Spleen (tissue), 11 donors: ENCODE data around the gene GSTO1. TPM values are rescaled to one million over a fixed set of nuclear protein-coding genes. Genes with fewer than 3 reads are reported as not detected.
"Not testable (repeated sequence)": the region's sequence is repeated elsewhere in the genome, so short reads cannot be mapped to it uniquely, and the experiment has no call there.

Source experiments
- DNase-seq: peaks from one replicate; pipeline ENCODE4 v3.0.0-alpha.2; 2020
- H3K27ac ChIP-seq, 8 donors: fragments of 200-600 bp; sonication (generic) in 7 of 8; 1 replicate in 4 of 8; 2 replicates in 4 of 8; pipeline versions ENCODE4 v1.5.0 to v1.8.0; 2016 to 2021; ENCODE audit warnings: inconsistent platforms in 4 of 8, mild to moderate bottlenecking in 4 of 8, moderate library complexity in 1 of 8
- H3K27me3 ChIP-seq, 7 donors: fragments of 200-600 bp; sonication (generic) in 6 of 7; replicated peaks in 1 of 7; 1 replicate in 4 of 7; 2 replicates in 3 of 7; pipeline versions ENCODE4 v1.5.0 to v1.8.0; 2016 to 2021; ENCODE audit warnings: inconsistent platforms in 3 of 7, mild to moderate bottlenecking in 1 of 7
- H3K36me3 ChIP-seq, 6 donors: fragments of 200-600 bp; sonication (generic) in 5 of 6; 1 replicate in 4 of 6; 2 replicates in 2 of 6; pipeline versions ENCODE4 v1.5.0 to v1.8.0; 2016 to 2021; ENCODE audit warnings: inconsistent platforms in 2 of 6
- H3K4me1 ChIP-seq, 6 donors: fragments of 200-600 bp; sonication (generic) in 5 of 6; 1 replicate in 3 of 6; 2 replicates in 3 of 6; pipeline versions ENCODE4 v1.5.0 to v1.8.0; 2016 to 2021; ENCODE audit warnings: inconsistent platforms in 3 of 6
- H3K4me3 ChIP-seq, 8 donors: fragments of 200-600 bp; sonication (generic) in 7 of 8; 1 replicate in 4 of 8; 2 replicates in 4 of 8; pipeline versions ENCODE4 v1.5.0 to v1.8.0; 2016 to 2021; ENCODE audit warnings: inconsistent platforms in 4 of 8, mild to moderate bottlenecking in 4 of 8, moderate library complexity in 2 of 8
- H3K9me3 ChIP-seq, 8 donors: fragments of 200-600 bp; sonication (generic) in 7 of 8; 1 replicate in 4 of 8; 2 replicates in 4 of 8; pipeline versions ENCODE4 v1.5.0 to v1.8.0; 2016 to 2021; ENCODE audit warnings: inconsistent platforms in 4 of 8
- CTCF ChIP-seq, 11 experiments: fragments of 200-600 bp in 7 of 11; fragments of 450-650 bp in 4 of 11; sonication (generic) in 4 of 11; IDR thresholded peaks in 8 of 11; conservative IDR thresholded peaks in 3 of 11; 1 replicate in 7 of 11; 2 replicates in 4 of 11; pipeline versions ENCODE4 v1.4.0 to v1.8.0; 2016 to 2021; ENCODE audit warnings: antibody characterized with exemption in 11 of 11, inconsistent platforms in 4 of 11, mild to moderate bottlenecking in 1 of 11
- POLR2A ChIP-seq, 3 donors: fragments of 450-650 bp; IDR thresholded peaks; one replicate each; pipeline ENCODE4 v1.5.1; 2017; ENCODE audit warnings: antibody characterized with exemption in 3 of 3, mild to moderate bottlenecking in 1 of 3
- POLR2AphosphoS5 ChIP-seq, 3 donors: sonication (generic); formaldehyde crosslinking; IDR thresholded peaks; one replicate each; pipeline ENCODE4 v1.5.1; 2017; ENCODE audit warnings: antibody characterized with exemption in 3 of 3
- whole genome bisulfite sequencing, 5 donors: extraction: QIAGEN DNeasy Blood & Tissue Kit in 3 of 5; methylation state at CpG; one replicate each; pipeline versions ENCODE4 v1.1.5 to v1.1.7; 2013 to 2018; 5-methylcytosine and 5-hydroxymethylcytosine counted together
- intact Hi-C: fragments of 100-400 bp; cut with DNase I; formaldehyde crosslinking; loops from one replicate; pipeline ENCODE4 v1.15.0; 2023; ENCODE audit warnings: low total_unique reads
- polyA plus RNA-seq, 3 donors: library from polyadenylated mRNA; stranded (reverse); fragments of 200-250 nt; gene quantifications; one replicate each; pipeline ENCODE4 v1.2.1, GENCODE V29; 2013
- total RNA-seq, 7 donors: library from RNA; depleted of rRNA in 3 of 7; stranded (reverse); fragments of >200 nt in 3 of 7; fragmentation: NEBNext Ultra II Directional in 4 of 7; extraction: Animal tissue kit (Norgen Biotek cat#: 25700) in 4 of 7; gene quantifications; one replicate each; pipeline versions ENCODE4 v1.1.0 to v1.2.1, GENCODE V29; 2016 to 2021
- donor health status: healthy with polysubstance abuse.
- donor health status: DM: no; HTN: no; CAD: no; lungs with moderate emphysema.
- donor health status: DM: no; HTN: no; CAD: no.
- donor health status: Bipolar disorder and iron deficiency.
- donor health status: healthy.
- donor health status: DM: no; HTN: no; CAD: no.
- donor health status: DM: yes; HTN: yes; CAD: no.

GSTO1 gene
- total and polyA plus RNA-seq, 10 donors, result 64.4 to 157 (median 90.8) TPM

DNA sequence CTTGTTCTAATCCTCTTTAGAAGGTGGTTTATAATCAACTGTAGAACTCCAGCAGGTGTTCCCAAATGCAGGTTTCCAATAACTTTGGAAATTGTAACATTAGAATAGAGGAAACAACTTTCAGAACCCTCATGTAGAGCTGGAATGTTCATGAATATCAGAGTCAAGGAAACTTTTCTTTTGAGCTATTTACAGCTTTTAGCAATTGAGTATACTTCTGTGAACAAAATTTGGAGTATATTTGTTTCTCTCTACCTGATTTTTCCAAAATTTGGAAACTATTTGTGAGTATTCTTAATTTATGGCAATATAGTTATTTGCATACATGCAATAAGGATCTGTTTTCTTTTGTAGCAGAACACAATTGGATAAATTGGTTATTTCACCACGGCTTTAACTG lies 19.8 kb upstream of the GSTO1 start:
- H3K27ac ChIP-seq, result no peak overlapping the region
- H3K9me3 ChIP-seq, result peaks cover 0 to 22% (median 14%) of the 10 kb centered on the region in 8 donors
- WGBS, 5 donors, result 78 to 92% (median 84%) methylated on average over 1 of the region's 1 CpG
- peaks cover 4 to 21% (median 13%) of the 10 kb centered on the region in 6 donors for H3K4me1 ChIP-seq
- H3K36me3 ChIP-seq, result no peaks in the 10 kb centered on the region
- intact Hi-C loops, result no loop called here
- TF ChIP-seq CTCF (IDR thresholded peaks at IDR 0.05 in 8 of 11, conservative IDR thresholded peaks at IDR 0.05 in 3 of 11), result no peak
- TF ChIP-seq POLR2A (IDR thresholded peaks at IDR 0.05), result no peak
- TF ChIP-seq POLR2AphosphoS5 (IDR thresholded peaks at IDR 0.05), result no peak
- no peak overlapping the region for H3K4me3 ChIP-seq
- no peak for DNase-seq
- peaks cover 0 to 29% (median 0%) of the 10 kb centered on the region in 7 donors for H3K27me3 ChIP-seq

GRCh38 chr10:104235801-104236200 lies 18.9 kb upstream of the GSTO1 start:
- peaks cover 4 to 21% (median 13%) of the 10 kb centered on the region in 6 donors for H3K4me1 ChIP-seq
- intact Hi-C loops, result no loop called here
- no peak overlapping the region for H3K27ac ChIP-seq
- WGBS, 5 donors, result 76 to 91% (median 80%) methylated on average over 3 of the region's 3 CpGs
- H3K27me3 ChIP-seq, result peaks cover 0 to 22% (median 0%) of the 10 kb centered on the region in 7 donors
- no peak for DNase-seq
- H3K4me3 ChIP-seq, result no peak overlapping the region
- H3K36me3 ChIP-seq, result no peaks in the 10 kb centered on the region
- TF ChIP-seq CTCF (IDR thresholded peaks at IDR 0.05 in 8 of 11, conservative IDR thresholded peaks at IDR 0.05 in 3 of 11), result no peak
- TF ChIP-seq POLR2AphosphoS5 (IDR thresholded peaks at IDR 0.05), result no peak
- no peak for TF ChIP-seq POLR2A (IDR thresholded peaks at IDR 0.05)
- peaks cover 0 to 22% (median 14%) of the 10 kb centered on the region in 8 donors for H3K9me3 ChIP-seq

- 38 to 61% (median 45%) methylated on average over 2 of the region's 2 CpGs for WGBS, 5 donors
- peaks cover 0 to 9% (median 5%) of the 10 kb centered on the region in 8 donors for H3K9me3 ChIP-seq
- no peak for DNase-seq
- H3K27ac ChIP-seq, result no peak overlapping the region
- no peak overlapping the region for H3K4me3 ChIP-seq
- TF ChIP-seq POLR2A (IDR thresholded peaks at IDR 0.05) (no peak), POLR2AphosphoS5 (IDR thresholded peaks at IDR 0.05) (no peak), CTCF (IDR thresholded peaks at IDR 0.05 in 8 of 11, conservative IDR thresholded peaks at IDR 0.05 in 3 of 11) (no peak)
- H3K36me3 ChIP-seq, result no peaks in the 10 kb centered on the region
- intact Hi-C loops, result no loop called here
- no peaks in the 10 kb centered on the region for H3K4me1 ChIP-seq
- H3K27me3 ChIP-seq, result no peaks in the 10 kb centered on the region
Observed at GRCh38 chr10:104240078-104240477, 14.6 kb upstream of the GSTO1 start.

GRCh38 chr10:104242545-104242944 lies 12.1 kb upstream of the GSTO1 start:
- DNase-seq, result no peak
- Histone ChIP-seq H3K4me3 (no peak overlapping the region), H3K27me3 (no peaks in the 10 kb centered on the region), H3K27ac (no peak overlapping the region), H3K36me3 (no peaks in the 10 kb centered on the region), H3K9me3 (peaks cover 0 to 5% (median 0%) of the 10 kb centered on the region in 8 donors), H3K4me1 (peaks cover 0 to 9% (median 0%) of the 10 kb centered on the region in 6 donors)
- intact Hi-C loops, result no loop called here
- no peak for TF ChIP-seq CTCF (IDR thresholded peaks at IDR 0.05 in 8 of 11, conservative IDR thresholded peaks at IDR 0.05 in 3 of 11)
- no peak for TF ChIP-seq POLR2AphosphoS5 (IDR thresholded peaks at IDR 0.05)
- no peak for TF ChIP-seq POLR2A (IDR thresholded peaks at IDR 0.05)

DNA sequence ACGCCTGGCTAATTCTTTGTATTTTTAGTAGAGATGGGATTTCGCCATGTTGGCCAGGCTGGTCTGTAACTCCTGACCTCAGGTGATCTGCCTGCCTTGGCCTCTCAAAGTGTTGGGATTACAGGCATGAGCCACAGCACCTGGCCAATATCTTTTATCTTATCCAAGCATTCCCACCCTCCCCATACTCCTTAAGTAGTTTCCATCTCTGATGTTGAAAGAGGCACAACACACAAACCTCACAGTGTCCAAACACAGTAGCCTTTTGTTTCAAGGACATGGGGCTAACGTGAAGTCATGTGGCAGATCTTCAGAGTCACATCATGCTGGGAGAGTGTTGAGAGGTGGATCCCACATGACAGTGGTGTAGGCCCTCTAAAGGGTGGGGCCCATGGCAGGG lies 11.7 kb upstream of the GSTO1 start:
- H3K9me3 ChIP-seq, H3K4me1 ChIP-seq, H3K4me3 ChIP-seq, DNase-seq, intact Hi-C loops, H3K27ac ChIP-seq, H3K27me3 ChIP-seq, H3K36me3 ChIP-seq: not testable (repeated sequence)
- WGBS, 5 donors, result 90 to 93% (median 91%) methylated on average over 3 of the region's 3 CpGs
